SK-N-DZ (cell line): ENCODE data around the gene HSP90AA1.
"Not testable (repeated sequence)": the region's sequence is repeated elsewhere in the genome, so short reads cannot be mapped to it uniquely, and the experiment has no call there.

Experiments used
- DNase-seq: peaks from one replicate; pipeline ENCODE4 v3.0.0-alpha.2; 2015; ENCODE audit warnings: low spot score

Gene HSP90AA1

GRCh38 chr14:102095231-102095870 is 8.5 kb upstream of the HSP90AA1 start:
- no peak for DNase-seq

- DNase-seq, result no peak
Measured at GRCh38 chr14:102094101-102094500, 7.3 kb upstream of the HSP90AA1 start.

DNA sequence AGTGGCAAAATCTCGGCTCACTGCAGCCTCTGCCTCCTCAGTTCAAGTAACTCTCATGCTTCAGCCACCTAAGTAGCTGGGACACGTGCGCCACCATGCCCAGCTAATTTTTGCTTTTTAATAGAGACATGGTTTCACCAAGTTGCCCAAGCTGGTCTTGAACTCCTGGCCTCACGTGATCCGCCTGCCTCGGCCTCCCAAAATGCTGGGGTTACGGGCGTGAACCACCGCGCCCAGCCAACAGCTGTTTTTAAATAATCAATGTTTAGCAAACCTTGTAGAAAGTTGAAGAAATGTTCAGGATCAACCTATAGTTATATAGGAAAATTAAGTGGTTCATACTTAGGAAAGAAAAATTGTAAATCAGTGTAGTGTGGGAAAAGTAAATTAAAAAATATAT is 6.0 kb upstream of the HSP90AA1 start:
- DNase-seq, result no peak

DNA sequence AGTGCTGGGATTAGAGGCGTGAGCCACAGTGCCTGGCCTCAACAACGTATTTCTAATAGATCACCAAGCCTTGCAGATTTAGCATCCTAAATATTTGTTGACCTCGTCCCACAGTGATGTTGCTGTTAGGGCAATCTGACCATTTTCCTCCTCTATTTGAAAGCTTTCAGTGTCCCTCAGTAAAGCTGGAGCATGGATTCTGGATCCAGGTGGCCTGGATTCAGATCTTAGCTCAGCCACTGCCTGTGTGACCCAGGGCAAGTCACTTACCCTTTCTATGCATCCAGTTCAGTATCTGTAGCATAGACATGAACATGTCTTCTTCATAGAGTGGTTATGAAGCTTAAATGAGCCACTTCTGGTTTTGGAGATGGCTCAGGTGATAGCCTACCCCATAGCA is 3.9 kb upstream of the HSP90AA1 start:
- DNase-seq, result no peak

DNA sequence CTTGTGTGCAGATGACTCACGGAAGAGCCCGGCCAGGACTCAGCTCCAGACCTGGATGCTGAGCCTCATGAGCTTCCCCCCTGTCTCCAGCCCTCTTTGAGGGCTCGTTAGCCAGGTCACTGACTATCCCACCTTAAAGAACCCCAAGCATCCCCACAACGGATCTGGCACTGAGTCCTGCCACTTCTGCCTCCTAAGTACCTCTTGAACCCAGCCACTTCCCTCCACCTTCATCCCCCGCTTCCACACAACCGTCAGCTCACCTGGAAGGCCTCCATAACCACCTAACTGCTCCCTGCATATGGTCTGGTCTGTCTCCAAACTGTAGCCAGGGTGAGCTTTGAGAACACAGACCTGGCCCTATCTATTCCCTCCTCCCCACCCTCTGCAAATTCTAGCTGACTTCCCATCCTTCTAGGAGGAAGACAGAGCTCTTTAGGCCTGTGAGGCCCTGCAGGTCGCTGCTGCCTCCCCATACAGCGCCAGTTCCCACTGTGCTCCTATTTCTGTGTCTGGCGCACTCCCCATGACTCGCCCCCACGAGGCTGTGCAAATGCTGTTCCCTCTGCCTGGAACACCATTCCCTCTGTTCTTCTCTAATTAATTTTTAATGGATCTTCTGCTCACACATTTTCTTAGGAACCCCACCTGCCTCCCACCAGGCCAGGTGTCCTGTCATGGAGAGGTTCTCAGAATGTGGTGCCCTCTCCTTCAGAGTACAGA is 2.9 kb upstream of the HSP90AA1 start:
- DNase-seq, result no peak

DNA sequence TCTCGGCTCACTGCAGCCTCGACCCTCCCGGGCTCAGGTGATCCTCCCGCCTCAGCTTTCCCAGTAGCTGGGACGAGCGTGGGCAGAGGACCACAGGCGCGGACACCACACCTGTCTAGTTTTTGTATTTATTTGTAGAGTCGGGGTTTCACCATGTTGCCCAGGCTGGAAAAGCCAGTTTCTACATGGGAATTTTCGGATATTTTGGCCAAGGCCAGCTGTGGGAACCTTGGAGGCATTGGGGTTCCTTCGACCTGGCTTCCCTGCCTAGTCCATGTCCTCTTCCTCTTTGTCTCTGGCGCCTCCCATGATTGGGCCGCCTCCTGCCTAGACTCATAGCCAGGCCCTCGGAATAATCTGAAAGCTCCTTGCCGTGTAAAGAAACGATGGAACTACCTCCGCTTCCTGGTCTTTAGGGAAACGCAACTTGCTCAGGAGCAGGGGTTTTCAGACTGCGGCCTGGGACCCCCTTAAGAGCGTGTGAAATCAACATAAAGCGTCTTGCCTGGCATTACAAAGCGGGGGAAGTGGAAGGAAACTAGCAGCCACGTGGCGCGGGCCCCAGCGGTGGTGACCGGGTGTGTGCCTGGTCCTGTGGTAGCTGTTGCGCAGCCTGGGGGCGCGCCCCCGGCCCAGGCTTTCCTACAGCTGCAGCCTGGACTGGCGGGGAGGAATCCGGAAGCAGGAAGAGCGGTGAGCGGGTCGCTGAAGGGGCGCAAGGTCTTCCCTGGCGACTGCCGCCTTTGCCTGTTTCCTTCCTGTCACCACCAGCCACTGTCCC is 1.4 kb upstream of the HSP90AA1 start:
- no peak for DNase-seq

DNA sequence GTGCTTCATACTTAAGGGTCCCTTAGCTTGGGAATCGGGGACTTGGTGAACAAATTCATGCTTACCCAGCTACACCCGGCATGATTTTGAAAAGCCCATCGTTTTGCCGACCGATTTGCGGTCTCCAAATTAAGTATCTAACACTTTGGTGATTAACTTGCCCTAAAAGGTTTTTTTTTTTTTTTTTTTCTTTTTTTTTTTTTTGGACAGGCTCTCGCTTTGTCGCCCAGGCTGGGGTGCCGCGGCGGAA is 843 bp upstream of the HSP90AA1 start:
- DNase-seq, result no peak

- DNase-seq, result no peak
Measured at GRCh38 chr14:102086709-102086971, 204 bp downstream of the HSP90AA1 start.

GRCh38 chr14:102085948-102086708 is 716 bp downstream of the HSP90AA1 start:
- no peak for DNase-seq

DNA sequence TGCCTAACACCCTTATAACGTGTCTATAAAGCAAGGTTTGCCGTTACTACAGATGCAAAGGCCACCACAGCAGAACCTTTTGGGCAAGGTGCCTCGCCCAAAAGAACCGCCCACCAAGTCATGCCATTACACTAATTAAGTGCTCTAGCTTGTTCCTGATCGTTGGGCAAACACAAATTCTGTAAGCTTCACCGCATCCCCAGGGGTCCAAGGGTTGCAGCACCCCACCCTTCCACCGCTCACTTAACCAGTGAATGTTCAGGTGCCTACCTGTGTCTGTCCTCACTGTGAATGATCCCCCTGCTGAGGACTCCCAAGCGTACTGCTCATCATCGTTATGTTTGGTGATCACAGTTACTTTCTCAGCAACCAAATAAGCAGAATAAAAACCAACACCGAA is 1.4 kb downstream of the HSP90AA1 start:
- DNase-seq, result no peak

DNA sequence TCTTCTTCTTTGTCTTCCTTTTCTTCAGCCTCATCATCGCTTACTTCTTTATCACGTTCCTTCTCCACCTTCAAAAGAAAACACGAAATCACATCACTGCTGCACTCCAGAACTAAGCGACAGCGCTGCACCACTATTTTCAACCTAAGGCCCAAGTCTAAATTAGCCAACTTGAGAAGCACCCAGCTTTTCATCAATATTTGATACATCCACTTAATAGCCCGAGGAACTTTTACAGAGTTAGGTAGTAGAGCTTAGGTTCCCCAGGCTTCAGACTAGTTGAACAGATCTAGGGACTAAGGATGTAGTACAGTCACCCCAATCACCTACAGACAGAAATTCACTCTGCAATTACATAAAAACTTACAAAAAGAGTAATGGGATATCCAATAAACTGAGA is 1.9 kb downstream of the HSP90AA1 start:
- DNase-seq, result no peak

- not testable (repeated sequence) for DNase-seq
Measured at GRCh38 chr14:102084522-102084921, 2.3 kb downstream of the HSP90AA1 start.

- no peak for DNase-seq
Measured at GRCh38 chr14:102081231-102082080, 5.4 kb downstream of the HSP90AA1 start.

- DNase-seq, result no peak
Measured at GRCh38 chr14:102080183-102081080, 6.4 kb downstream of the HSP90AA1 start.

- no peak for DNase-seq
Measured at GRCh38 chr14:102079700-102079979, 7.2 kb downstream of the HSP90AA1 start.

- DNase-seq, result no peak
Measured at GRCh38 chr14:102078831-102079699, 7.8 kb downstream of the HSP90AA1 start.

DNA sequence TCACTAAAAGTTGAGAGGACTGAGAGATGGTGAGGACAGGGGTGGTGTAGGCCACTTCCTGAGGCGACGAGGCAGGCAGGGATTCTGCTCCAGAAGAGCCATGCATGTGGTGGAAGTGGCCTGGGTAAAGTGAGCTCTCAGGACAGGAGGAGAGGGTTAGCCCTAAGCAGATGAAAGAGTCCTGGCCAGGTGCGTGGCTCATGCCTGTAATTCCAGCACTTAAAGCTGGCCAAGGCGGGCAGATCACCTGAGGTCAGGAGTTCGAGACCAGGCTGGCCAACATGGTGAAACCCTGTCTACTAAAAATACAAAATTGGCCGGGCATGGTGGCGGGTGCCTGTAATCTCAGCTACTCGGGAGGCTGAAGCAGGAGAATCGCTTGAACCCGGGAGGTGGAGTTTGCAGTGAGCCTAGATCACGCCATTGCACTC is 8.5 kb downstream of the HSP90AA1 start:
- not testable (repeated sequence) for DNase-seq

DNA sequence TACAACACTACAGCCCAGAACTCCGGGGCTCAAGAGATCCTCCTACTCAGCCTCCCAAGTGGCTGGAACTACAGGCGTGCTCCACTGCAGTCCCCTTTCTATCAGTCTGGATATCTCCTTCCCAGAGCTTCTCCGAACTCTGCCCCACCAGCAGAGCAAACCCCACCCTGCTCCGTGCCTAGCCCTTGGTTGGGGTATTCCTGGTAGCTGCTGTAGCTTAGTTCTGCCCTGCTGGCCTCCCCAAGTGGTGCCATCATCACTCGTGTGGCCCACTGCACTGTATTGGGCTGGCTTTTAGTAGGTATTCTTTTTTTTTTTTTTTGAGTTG is 9.5 kb downstream of the HSP90AA1 start:
- no peak for DNase-seq

GRCh38 chr14:102075155-102075554 is 11.7 kb downstream of the HSP90AA1 start:
- DNase-seq, result no peak

DNA sequence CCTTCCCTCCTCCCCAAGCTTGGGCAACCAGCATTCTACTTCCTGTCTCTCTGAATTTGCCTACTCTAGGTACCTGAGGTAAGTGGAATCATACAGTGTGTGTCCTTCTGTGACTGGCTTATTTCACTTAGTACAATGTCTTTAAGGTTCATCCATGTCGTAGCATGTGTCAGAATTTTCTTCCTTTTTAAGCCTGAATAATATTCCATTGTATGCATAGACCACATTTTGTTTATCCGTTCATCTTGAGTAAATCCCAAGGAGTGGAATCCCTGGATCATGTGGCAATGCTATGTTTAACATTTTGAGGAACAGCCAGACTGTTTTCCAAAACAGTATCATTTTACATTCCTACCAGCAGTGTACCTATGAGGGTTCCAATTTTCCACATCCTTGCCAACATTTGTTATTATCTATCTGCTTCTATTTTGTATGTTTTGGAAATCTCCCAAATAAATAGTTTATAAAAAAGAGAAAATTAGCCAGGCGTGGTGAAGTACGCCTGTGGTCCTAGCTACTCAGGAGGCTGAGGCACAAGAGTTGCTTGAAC is 12.4 kb downstream of the HSP90AA1 start:
- DNase-seq, result no peak
